Stimulated activated naive CD4-positive, alpha-beta T cell treated with Interleukin-2 at 50 U/mL for 16 hours (primary cell): ENCODE results near the gene CHURC1.

ENCODE experiments used
- DNase-seq: peaks from one replicate; lab custom pipeline; 2025; lab: John Stamatoyannopoulos, UW

CHURC1 gene

DNA sequence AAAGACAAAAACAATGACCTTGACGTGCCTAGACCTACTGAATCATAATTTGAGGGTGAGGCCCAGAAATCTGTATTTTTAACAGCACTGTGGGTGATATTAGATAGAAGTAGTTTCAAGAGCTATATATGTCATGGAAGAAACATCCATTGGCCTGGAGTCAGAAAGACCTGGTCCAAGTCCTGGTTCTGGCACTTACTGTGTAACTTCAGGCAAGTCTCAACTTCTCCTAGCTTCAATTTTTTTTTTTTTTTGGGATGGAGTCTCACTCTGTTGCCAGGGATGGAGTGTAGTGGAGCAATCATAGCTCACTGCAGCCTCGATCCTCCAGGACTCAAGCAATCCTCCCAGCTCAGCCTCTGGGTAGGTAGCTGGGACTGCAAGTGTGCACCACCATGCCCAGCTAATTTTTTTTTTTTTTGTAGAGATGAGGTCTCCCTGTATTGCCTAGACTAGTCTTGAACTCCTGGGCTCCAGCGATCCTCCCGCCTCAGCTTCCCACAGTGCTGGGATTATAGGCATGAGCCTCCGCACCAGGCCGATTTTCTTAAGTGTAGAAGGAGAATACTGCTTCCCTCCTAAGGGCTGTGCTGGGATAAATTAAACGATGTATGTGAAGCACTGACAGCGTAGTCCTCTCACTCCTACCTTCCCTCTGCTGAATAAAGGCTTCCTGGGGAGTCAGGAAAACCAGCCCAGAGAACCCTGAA lies 42.6 kb downstream of the CHURC1 start:
- no peak for DNase-seq

GRCh38 chr14:64958201-64958600 lies 43.9 kb downstream of the CHURC1 start:
- no peak for DNase-seq

DNA sequence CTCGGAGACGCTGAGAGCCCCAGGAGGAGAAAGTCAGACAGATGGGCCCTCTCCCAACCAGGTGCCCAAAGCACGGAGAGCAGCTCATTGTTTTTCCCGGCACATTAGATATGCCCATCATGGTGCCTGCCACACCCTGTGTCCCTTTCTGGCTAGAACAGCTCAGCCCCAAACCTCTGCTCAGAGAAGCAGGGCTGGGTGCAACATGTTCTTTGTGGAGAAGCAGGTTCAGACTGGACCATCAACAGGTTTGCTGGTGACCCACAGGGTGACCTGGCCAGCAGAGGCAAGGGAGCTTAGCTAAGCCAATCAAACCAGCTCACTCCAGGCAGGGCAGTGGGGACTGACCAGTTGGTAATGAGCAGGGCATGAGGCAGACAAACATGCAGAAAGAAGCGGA lies 44.5 kb downstream of the CHURC1 start:
- DNase-seq = no peak

GRCh38 chr14:64960762-64961276 lies 46.6 kb downstream of the CHURC1 start:
- DNase-seq = no peak

- DNase-seq = no peak
Observed at GRCh38 chr14:64963611-64964010, 49.4 kb downstream of the CHURC1 start.

- DNase-seq = no peak
Observed at GRCh38 chr14:64965356-64966000, 51.2 kb downstream of the CHURC1 start.

GRCh38 chr14:64966976-64967375 lies 52.7 kb downstream of the CHURC1 start:
- DNase-seq = no peak

DNA sequence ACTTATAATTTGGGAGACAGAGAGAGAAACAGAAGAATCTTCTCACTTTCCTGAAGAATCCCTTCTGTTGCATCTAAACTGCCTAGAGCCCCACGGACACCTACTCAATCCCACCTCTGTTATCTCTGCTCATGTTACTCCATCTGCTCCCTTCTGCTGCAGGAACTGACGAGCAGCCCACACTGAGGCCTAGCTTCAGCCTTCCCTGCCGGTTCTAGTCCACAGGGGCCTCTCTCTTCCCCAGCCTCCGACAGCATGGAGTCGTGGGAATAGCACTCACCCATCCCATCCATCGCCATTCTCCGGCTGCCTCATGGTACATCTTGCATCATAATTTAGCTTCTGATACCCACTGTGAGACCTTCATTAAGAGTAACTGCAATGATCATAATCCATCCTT lies 53.9 kb downstream of the CHURC1 start:
- DNase-seq = no peak

DNA sequence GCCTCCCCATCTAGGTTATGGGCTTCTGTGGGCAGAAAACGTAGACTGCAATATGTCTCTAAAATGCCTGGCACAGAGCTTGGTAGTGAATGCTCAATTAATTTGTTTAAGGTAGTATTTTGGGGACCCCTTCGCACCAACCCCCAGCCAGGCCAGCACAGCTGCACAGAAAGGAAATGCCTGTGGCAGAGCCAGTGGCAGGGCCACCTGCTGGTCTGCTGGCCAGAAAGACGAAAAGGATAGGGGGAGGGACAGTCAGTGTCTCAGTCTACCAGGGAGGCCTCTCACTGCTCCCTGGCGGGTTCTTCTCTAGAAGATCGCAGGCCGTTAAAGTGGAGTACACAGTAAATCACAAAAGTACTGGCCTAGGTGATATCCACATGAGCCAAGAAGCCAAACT lies 54.4 kb downstream of the CHURC1 start:
- no peak for DNase-seq

DNA sequence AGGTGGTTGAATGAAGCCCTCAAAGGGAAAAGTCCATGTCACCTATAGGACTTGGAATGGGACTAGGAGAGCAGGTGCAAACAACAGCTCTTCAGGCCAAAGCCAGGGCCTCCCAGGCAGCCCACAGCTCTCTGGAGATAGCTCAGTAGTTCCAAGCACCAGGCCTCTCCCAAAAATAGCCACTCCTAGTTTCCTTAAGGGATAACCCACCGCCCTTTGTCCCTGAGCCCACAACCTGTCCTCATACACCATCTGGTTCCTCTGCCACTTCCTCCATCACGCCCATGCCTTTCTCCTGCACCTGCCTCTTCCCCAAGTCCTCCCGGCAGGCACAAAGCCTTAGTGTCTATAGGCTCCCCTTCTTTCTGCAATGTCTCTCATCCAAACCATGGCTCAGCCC lies 55.8 kb downstream of the CHURC1 start:
- DNase-seq = no peak

GRCh38 chr14:64970776-64971477 lies 56.7 kb downstream of the CHURC1 start:
- DNase-seq = no peak

GRCh38 chr14:64971491-64971942 lies 57.3 kb downstream of the CHURC1 start:
- no peak for DNase-seq

GRCh38 chr14:64971943-64972791 lies 57.9 kb downstream of the CHURC1 start, which contains the start of gene RAB15:
Gene RAB15, minus strand, starts transcription at chr14:64972336. Its CDS starts 260 bp downstream, at chr14:64972076.
- DNase-seq = peak; percentile 47

DNA sequence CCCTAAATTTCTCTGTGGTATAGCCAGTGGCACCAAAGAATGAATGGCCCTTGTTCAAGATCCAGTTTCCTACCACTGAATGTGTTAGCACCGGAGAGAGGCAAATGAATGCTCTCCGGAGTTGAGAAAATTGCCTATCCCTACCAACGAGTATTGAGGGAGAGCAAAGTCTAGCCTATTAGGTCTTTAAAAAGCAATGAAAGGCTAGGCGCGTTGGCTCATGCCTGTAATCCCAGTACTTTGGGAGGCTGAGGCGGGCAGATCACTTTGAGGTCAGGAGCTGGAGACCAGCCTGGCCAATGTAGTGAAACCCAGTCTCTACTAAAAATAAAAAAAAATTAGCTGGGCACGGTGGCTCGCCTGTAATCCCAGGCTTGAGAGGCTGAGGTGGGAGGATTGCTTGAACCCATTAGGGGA lies 58.8 kb downstream of the CHURC1 start:
- no peak for DNase-seq

DNA sequence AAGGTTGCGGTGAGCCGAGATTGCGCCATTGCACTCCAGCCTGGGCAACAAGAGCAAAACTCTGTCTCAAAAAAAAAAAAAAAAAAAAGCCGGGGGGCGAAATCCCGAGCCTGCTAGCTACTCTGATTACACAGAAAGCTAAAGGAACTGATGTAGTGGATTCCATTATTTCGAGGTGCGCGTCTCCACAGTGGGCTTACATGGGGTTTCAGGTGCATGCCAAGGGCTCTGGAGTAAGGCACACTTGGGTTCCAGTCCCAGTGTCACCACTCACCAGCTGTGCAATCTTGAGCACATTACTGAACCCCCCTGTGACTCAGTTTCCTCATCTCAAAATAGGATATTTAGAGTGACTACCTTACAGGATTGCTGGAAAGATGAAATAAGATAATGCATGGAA lies 59.6 kb downstream of the CHURC1 start:
- no peak for DNase-seq

GRCh38 chr14:64974563-64974962 lies 60.3 kb downstream of the CHURC1 start:
- DNase-seq = no peak

GRCh38 chr14:64979336-64980074 lies 65.2 kb downstream of the CHURC1 start:
- no peak for DNase-seq

DNA sequence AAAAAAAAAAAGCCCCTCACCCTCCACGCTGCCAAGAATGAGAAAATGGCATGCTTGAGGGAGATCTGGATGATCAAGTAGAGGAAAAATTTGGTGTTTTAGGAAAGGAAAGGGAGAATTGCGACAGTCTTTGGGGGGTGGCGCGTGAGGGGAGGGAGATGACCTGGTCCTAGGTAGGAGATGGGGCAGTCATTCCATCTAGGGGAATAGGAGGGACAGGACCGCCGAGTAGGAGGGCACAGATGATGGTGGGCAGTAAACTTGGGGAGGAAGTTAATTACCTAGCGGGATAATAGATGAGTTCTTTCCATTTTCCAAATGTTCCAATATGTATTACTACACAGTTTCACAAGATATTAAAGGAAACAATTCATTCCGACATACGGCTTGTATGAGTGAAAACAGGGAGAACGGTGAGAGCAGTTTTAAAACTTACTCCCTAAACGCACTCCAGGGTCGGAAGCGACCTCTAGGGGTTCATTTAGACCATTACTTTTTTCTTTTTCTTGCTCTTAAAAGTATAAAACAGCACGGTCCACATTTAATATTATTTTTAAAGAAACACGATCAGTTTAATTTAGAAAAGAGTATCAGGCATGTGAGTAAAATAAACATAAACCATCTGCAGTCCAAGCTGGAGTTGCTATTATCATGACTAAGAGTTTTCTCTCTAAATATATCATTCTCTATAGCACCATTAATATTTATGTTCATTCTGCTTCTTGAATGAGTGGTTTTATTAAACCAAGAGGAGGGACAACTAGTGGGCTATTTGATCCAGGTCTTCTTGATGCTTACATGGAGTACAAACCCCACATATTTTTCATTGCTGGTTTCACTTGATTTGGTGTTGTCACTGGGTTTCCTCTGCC lies 69.4 kb downstream of the CHURC1 start:
- no peak for DNase-seq
